Posterior cingulate gyrus (tissue), 11 donors: ENCODE results near the gene PLCB2.
A peak's percentile ranks its signal among the peaks of the same experiment; 100 is the strongest.

Experiments used
- DNase-seq, 10 donors: peaks; one replicate each; pipeline versions ENCODE4 v3.0.0 to v3.0.0-alpha.2; 2020 to 2021; ENCODE audit warnings: mixed read lengths in 3 of 10
- intact Hi-C: fragments of 100-400 bp; cut with DNase I; formaldehyde crosslinking; loops from one replicate; pipeline ENCODE4 v1.15.1; 2023

PLCB2 gene

DNA sequence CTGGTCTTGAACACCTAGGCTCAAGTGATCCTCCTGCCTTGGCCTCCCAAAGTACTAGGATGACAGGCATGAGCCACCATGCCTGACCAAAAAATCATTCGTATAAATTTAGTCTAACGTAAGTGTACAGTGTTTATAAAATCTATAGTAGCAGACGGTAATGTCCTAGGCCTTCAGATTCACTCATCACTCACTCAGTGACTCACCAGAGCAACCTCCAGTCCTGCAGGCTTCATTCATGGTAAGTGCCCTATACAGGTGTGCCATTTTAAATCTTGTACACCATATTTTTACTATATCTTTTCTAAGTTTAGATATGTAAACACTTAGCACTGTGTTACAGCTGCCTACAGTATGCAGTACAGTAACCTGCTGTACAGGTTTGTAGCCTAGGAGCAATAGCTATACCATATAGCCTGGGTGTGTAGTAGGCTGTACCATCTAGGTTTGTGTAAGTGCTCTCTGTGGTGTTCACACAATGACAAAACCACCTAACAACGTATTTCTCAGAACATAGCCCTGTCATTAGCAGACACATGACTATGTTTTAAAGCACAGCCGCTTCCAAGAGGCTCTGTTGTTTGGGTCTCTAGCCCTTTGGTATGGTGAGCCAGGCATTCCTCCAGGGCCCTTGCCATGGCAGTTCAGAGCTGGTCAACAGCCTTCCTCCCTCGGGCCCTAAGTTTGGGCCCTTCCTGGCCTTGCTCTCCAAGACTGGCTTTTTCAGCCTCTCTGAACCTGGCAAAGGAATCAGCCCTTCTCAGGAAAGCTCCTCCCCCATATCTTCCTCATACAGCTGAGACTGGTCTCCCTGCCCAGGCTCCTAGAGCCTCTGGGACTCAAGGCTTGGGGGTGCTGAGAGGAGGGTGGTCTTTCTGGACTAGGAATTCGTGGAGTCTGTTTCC is 34.9 kb upstream of the PLCB2 start:
- peak in 2 of 10 donors; percentile 3 to 7 for DNase-seq
- intact Hi-C loops, result loop anchor here (5.0 kb wide), 1 partner anchor 65 kb away; the partner anchor contains the start of gene IVD

DNA sequence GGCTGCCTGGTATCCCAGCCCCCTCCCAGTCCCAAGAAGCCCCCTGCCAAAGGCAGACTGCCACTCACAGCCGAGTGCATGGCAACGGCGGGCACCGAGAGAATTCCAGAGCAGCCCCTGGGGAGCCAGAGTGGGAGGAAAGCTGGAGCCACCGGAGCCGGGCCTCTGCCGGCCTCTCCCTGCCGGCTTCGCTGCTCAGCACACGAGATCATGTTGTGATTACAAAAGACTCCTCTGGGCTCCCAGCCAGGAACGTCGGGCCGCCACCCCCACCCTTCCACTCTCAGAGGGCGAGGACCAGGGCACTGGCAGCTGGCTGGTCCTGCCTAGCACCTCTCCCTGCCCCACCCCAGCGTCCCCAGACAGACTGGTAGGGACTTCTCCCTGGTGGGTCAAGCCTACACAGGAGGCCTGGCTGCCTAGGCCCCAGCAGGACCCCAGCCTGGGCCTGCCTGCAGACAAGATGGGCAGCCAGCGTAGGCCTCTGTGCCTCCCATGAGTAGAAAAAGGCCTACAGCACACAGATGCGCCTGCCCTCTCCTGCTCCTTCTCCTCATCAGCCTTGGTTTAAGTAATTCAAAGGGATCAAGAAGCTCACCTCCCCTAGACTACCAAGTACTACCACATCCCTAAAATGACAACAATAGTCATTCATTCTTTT is 33.1 kb upstream of the PLCB2 start, which contains the start of gene CCDC9B:
Gene CCDC9B, minus strand, starts transcription at position 200 of the 661 bp plus-strand sequence. Its CDS starts 120 bp downstream, at position 80.
- DNase-seq, result peak; percentile 74 to 97 (median 88)
- intact Hi-C loops, result loop anchor here (5.0 kb wide), 1 partner anchor 66 kb away; the partner anchor contains the start of gene IVD

DNA sequence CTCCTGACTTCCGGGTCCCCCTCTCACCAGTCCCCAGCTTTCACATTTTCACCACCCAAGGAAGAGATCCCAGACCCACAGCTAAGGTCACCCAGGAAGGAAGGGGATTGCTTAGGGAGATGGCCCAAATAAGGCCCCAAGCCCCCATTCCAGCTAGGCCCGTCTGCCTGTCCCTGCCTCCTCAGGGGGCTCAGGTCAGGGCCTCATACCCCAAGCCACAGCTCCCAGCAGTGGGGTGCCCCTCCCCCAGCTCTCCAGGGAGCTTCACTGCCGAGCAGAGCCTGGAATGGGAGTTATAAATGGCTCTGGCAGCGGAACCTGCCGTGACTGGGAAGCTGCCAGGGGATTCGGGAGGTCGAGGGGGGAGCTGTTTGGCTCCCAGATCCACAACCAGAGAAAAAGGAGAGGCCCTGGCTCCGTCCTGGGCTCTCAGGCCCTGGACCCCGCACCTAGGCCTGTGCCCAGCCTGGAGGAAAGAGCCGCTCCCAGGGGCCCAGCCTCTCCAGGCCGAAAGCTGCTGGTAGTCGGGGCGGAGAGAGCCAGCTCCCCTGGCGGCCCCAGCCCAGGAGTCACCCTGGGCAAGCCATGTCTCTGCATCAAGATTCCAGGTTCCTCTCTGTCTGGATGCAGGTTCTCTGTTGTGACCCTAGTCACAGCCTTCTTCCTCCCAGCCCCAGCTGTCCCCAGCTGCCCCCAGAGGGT is 32.5 kb upstream of the PLCB2 start:
- DNase-seq, result peak in 8 of 10 donors; percentile 46 to 93 (median 52)
- intact Hi-C loops, result loop anchor here (5.0 kb wide), 1 partner anchor 67 kb away; the partner anchor contains the start of gene IVD

DNA sequence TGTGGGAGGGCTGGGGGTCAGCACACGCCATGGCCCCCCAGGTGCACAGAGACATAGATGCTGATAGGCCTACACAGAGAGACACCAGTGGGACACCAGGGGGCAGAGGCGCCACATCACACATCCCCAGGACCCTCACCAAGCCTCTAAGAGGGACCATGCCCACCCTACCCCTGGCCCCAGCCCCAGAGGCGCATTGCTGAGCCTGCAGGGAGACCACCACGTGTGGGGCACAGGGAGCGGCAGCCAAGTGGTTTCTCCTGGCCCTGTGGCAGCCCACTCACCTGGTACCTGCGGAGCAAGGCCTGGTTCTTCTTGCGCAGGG is 31.8 kb upstream of the PLCB2 start:
- intact Hi-C loops, result loop anchor here (2.0 kb wide), 1 partner anchor 17 kb away; the partner anchor contains the start of gene INAFM2
- DNase-seq, result peak in 2 of 10 donors; percentile 63 to 84

DNA sequence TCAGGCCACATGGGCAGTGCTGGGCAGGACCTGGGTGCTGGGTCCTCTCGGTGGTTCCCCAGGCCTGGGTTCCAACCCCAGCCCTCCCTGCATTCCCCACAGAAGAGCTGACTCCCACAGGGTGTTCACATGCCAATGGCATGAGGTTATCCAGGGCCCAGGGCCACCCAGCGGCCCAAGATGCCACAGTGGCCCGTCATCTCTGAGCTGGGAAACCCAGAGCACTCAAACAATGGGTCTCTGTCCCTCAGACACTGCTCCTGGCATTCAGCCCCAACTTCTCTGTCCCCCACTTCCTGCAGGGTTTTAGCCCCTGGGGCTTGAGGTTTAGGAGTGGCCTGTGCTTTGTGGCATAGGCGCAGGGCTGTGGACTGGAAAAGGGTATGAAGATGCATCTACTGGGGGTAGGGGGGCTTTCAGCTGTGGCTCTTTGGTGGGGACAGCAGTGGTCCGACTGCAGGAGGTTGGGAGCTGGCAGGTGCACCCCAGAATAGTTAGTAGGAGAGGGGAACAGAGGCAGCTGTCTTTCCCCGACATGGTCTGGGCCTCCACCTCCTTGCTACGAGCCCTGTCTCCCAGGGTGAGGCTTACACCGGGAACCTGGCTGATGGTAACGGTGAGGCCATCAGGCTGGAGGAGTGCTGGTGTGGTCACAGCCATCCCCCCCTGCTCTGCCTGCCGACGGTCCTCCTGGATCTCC is 31.3 kb upstream of the PLCB2 start:
- intact Hi-C loops, result loop anchor here (2.0 kb wide), 1 partner anchor 16 kb away; the partner anchor contains the start of gene INAFM2
- peak in 7 of 10 donors; percentile 51 to 95 (median 68) for DNase-seq

DNA sequence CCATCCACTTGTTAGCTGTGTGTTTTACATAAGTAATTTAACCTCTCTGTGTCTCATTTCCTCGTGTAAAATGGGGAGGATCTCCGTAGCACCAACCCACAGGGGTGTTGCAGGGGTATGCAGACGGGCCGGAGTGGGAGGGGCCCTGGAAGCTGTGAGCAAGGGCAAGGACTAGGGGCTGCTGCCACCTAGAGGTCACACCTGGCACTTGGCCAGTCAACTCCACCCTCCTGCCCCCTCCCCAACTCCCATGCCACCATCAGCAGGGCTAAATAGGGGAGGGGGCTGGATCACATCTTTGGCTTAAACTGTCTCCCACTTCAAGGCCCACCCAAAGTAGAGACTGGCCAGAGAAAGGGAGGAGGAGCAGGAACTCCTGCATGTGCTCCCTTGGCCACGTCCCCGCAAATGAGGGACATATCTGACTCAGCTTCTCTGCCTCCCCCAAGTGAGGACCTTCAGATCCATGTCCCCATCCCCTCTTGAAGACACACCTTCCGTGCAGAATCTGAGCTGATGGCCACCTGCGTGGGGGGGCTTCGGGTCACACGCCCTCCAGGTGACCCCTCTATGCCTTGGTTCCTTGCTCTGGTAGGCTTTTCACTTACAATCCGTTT is 30.4 kb upstream of the PLCB2 start:
- intact Hi-C loops, result loop anchor here (2.0 kb wide), 1 partner anchor 15 kb away; the partner anchor contains the start of gene INAFM2
- DNase-seq, result peak in 8 of 10 donors; percentile 47 to 91 (median 58)

DNA sequence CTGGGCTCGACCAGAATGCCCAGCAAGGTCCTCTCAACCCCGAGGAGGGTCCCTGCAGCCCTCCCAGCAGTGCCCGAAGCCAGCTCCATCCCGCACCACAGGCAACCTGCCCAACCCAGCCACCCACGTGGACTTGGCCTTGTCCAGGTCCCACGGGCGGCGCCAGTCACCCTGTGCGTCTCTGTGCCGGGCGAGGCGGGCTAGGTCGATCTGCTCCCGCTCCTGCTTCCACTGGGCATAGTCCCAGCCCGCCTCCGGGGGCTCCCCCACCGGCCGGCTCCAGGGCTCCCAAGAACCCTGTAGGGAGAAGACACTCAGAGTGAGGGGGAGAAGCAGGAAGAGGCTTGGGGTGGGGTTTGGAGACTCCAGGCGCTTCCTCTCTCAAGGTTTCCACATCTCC is 29.9 kb upstream of the PLCB2 start:
- intact Hi-C loops, result no loop called here
- peak in 3 of 10 donors; percentile 72 to 87 (median 80) for DNase-seq

DNA sequence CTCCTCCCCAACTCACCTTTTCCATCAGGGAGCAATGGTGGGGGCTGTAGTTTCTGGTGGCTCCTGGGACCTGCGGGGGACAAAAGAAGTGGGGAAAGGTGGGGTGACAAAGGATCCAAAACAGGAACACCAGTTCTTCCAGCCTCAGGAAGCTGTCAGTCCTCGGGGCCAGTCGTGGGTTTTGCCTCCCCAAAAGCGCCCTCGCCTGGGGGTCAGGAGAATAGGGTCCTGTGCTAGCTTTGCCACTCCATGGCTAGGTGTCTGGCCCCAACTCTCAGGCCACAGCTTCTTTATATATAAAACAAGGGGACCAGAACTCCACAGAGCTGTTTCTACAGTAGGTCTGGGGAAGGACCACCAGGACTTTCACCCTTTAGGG is 29.0 kb upstream of the PLCB2 start:
- intact Hi-C loops, result no loop called here
- DNase-seq, result peak in 2 of 10 donors; percentile 69 to 82

DNA sequence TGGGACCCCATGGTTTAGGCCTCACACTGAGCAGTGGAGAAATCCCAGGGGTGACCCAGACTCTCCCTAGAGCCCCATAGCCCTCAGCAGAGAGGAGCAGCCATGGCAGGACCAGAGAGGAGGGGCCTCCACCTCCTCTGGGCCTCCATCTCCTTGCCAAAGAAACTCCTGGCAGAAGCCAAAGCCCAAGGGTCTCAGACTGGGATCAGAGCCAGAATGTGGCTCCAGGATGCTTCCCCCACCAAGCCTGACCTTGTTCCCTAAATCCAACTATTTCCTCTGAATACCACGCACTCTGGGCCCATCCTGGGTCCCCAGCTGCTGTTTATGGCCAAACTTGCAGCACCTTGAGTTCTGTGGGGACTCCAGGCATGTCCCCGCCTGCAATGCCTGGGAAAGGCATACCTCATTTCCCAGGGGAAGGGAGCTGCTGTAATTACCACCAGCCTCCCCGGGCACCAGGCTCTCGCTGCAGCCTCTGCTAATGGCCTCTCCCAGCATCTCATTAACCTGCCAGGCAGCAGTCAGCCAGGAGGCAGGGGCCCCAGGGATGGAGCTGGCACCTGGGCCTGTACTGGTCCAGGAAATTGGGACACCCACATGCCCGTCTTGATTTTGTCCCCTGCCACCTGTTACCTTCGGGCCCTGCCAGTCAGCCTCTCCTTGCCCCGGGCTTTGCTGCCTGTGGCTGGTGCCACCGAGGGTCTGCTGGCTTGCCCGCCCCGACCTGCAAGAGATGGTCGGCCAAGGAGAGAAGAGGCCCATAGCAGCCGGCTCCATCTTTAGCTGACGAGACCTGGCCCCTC is 28.4 kb upstream of the PLCB2 start:
- intact Hi-C loops, result no loop called here
- peak in 1 of 10 donors; percentile 49 for DNase-seq

DNA sequence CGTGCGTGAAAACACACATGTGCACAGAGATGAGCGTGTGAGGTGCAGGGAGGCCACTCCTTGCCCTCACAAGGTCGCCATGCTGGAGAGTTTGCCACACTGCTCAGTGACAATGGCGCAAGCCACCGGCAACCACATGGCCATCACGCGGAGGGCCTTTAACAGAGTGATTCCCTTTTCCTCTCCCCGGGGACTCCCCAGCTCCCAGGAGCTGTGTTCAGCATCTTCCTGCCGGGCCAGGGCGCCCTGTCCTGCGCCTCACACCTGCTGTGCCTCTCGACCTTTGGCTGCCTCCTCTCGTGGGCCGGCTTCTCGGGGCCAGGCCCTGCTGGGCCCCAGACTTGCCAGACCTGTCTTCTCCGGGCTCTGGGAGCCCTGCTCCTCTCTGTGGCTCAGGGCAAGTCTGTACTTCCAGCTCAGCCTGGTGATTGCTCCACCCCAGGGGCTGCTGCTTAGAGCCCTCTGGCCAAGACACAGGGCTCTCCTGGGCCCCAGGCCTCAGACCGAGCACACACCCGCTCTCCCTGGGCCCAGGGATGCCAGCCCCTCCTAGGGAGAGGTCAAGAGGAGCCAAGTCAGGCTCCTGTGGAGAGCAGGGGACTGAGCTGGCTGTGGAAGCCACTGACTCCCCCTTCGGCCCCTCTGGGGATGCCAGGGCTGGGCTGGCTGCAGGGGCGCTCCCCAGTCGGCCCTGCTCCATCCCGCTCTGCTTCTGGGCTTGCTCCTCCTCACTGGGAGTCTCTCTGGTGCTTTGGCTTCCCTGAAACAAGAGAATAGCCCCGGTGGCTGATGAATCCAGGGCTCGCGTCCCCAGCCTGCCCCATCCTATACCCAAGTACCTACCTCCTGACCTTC is 27.4 kb upstream of the PLCB2 start:
- peak in 2 of 10 donors; percentile 61 to 84 for DNase-seq
- intact Hi-C loops, result no loop called here

DNA sequence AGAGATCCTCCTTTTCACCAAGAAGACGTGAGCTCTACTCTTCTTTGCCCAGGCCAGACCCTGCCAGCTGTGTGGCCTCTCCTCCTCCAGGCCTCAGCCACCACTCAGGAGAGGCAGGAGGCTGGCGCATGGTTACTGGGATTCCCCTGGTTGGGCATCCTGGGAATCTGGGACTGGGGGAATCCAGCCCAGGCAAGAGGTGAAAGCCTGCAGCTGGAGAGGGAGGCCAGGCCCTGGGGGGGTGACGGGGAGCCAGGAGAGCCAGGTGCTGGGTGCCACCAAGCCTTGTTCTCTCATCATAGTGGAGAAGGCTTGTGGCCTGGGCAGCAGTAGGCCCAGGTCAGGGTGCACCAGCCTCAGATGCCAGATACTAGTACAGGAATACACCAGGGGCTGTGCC is 26.8 kb upstream of the PLCB2 start:
- intact Hi-C loops, result no loop called here

DNA sequence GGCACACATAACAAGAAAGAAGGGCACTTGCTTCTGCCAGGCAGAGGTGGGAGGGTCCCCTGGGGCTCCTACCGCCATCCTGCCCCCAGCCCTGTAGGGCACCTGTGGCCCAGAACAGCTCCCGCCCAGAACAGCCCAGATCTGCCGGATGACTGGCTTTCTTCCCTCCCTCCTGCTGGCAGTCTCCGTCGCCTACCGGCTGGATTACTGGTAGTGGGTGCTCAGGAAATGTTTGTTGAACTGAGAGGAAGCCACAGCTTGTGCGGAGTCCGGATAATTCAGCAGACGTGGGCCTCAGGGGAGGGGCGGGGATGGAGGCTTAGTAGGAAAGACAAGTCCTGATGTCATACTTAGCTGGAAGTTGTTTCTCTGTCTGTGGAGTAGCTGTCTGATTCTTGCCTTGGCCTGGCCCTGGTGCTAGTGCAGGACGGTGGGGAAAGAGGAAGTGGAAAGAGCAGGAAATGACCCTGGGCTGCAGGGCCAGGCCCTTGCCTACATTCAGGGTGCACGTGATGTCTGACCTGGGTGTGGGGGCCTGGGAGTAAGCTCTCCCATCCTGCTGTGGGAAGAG is 26.3 kb upstream of the PLCB2 start:
- peak in 4 of 10 donors; percentile 20 to 89 (median 55) for DNase-seq
- intact Hi-C loops, result no loop called here

More for the DNA sequence above, 26.8 kb upstream of the PLCB2 start:
- DNase-seq, result peak in 2 of 10 donors; percentile 66 to 77

DNA sequence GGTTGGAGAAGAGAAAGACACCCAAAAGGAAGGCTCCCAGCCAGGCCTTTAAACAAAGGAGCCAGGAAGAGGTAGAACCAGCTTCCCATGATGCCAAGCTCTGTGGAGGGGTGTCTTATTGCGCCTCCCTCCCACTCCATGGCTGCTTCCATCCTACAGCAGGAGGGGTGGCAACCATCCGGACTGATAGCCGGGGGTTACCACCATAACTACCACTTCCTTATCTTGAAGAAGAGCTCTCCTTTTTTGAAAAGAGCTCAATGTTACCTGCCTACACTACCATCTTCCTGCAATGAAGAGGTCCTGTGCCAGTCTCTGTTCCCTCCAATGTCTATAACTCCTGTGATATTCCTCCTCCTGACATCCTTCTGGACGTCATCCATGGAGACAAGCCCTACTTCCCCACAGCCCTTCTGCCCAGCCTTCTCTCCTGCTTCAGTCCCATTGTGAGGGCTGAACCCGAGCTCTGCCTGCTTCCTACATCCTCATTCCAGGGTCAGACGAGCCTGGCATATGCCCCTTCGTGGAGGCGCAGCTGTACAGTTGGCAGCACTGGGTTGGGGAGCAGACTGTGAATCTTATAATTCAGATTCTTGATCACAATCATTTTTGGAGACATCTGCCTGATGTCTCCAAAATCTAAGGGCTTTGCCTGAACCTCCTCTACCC is 24.5 kb upstream of the PLCB2 start:
- intact Hi-C loops, result no loop called here
- peak in 1 of 10 donors; percentile 20 for DNase-seq

DNA sequence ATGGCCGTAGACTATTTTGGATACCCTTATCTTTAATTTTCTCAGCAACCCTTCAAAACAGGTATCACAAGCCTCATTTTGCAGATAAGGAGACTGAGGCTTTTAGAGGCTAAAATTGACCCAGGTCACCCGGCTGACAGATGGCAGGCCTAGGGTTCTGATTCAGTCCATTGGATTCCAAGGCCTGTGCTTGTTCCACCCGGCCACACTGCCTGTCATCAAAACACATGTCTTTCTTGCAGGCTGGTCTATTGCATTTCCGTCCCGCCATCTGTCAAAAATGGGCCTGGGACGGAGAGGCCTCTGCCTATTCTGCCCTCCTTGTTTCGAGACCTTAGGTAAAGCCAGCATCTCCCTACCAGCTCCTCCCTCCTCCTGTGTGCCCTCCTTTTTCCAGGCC is 23.9 kb upstream of the PLCB2 start:
- DNase-seq, result peak in 1 of 10 donors; percentile 35
- intact Hi-C loops, result no loop called here

DNA sequence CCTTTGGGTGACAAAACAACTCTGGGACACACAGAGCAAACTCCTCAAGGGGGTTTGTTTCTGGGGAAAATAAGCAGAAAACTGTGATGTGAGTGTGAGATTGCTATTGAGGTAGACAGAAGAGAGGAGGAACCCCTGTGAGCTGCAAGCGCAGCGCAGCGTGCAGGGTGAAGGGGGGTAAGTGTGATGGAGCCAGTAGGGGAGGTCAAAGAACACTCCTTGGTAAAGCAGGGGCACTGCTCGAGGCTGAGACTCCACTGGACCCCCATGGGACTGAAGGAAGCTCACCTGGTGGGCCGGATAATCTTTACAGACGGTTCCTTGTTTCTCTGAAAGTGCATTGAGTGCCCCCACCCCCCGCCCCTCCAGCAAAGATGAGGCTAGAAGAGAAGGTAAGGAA is 23.3 kb upstream of the PLCB2 start:
- intact Hi-C loops, result no loop called here
- peak in 2 of 10 donors; percentile 10 to 37 for DNase-seq

DNA sequence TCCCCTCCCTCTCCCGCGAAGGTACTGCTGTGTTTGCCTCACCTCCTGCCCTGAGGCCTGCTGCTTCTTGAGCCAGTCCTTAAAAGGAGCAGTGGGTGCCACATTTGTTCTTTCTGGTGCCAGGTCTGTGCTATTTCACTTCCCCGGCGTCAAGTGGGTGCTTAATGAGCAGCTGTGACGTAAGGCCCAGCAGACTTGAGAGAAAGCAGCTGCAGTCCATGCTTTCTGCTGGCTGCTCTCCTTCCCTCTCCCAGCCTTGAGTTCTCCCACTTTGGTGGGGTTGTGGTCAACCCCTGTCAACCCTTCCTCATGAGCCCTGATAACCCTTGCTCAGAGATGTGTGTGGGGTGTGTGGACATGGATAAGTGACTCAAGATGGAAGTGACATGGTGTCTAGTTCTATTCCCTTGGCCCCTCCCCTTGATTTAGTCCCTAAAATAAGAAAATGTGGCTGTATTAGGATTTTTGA is 22.7 kb upstream of the PLCB2 start:
- intact Hi-C loops, result no loop called here
- DNase-seq, result peak in 2 of 10 donors; percentile 14 to 62
